GM19025 (cell line): ENCODE data around the gene ZWINT.

Experiments
- ATAC-seq: cut with Tn5 transposase; IDR thresholded peaks from one replicate; pipeline ENCODE4 v1.9.1; 2021; ENCODE audit warnings: mild to moderate bottlenecking, low read depth, moderate library complexity; ENCODE audit not compliant: unreplicated experiment

ZWINT gene

GRCh38 chr10:56360967-56361612 lies at the start of gene ZWINT:
ZWINT (minus strand) TSS chr10:56361259; CDS start chr10:56361236, 23 bp downstream.
- ATAC-seq, result peak; percentile 99

GRCh38 chr10:56383806-56384205 lies 22.7 kb upstream of the ZWINT start:
- ATAC-seq, result no peak

DNA sequence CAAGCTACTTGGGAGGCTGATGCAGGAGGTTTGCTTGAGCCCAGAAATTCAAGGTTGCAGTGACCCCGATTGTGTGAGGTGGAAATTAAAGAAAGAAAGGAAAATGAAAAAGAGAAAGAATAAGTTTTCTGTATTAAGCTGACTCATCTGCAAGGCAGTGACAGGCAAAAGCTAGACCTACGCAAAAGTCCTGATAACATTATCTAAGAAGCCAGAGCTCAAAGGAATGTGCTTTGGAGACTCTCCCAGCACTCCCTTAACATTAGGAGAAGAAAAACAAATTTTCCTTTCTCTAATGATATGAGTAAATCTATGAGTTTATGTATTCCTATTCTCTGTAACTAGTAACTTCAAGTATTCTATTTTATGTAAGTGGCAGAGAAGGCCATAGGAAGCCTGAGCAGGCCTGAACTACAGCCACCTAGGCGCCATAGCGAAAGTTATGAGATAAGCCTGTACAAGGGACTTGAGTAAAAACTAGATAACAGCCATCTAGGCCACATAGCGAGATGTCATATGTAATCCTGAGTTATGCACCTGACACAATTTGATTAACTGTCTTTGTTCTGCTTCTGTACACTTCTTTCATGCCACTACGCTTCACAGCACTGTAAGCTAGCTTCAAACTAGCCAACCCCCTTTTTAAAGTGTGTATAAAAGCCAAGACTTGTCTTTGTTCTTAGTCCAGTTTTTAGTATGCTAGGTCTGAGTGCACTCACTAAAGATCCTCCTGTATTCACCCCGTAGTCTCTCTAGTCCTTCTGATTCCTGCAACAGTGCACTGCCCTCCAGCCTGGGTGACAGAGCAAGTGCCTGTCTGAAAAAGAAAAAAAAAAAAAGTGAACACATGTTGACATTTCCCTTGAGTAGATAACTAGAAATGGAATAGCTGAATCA lies 9.4 kb upstream of the ZWINT start:
- ATAC-seq, result no peak

DNA sequence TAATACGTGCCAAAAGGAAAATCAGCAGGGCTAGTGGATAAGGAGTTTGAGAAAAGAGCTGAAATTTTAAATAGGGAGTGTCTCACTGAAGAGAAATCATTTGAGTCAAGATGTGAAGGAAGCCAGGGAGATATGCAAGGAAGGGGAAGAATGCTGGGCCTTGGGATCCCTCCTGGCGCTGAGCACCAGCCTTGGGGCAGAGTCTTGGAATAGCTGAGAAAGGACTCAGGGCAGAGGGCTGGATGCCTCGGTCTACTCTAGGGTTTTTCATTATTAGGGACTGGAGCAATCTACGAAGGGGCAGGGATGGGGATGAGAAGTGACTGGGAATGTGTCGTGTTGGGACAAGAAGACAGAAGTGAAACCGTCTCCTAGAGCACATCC lies 484 bp downstream of the ZWINT start:
- ATAC-seq, result no peak

- no peak for ATAC-seq
Measured at GRCh38 chr10:56359837-56360236, 1.2 kb downstream of the ZWINT start.

- no peak for ATAC-seq
Measured at GRCh38 chr10:56357018-56357417, 4.0 kb downstream of the ZWINT start.

GRCh38 chr10:56351909-56352630 lies 9.0 kb downstream of the ZWINT start:
- no peak for ATAC-seq

- ATAC-seq, result no peak
Measured at GRCh38 chr10:56349611-56350010, 11.4 kb downstream of the ZWINT start.

DNA sequence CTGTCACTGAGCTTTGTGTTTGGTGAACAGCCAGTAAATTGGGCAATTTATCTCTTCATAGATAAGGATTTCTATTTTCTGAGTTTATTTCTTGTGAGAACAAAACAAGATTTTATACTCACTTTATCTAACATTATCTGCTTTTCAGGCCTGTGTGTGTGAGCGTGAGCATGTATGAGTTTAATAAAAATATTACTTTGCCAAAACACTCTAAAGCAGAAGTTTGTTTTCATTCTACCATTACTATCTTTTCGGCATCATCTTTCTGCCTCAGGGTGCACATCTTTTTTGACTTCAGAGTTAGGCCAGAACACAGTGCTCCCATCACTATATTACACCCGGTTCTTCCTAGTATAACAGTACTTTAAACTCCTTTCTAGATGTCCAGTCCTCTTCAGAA lies 13.0 kb downstream of the ZWINT start:
- no peak for ATAC-seq

- ATAC-seq, result no peak
Measured at GRCh38 chr10:56346845-56347415, 14.1 kb downstream of the ZWINT start.

DNA sequence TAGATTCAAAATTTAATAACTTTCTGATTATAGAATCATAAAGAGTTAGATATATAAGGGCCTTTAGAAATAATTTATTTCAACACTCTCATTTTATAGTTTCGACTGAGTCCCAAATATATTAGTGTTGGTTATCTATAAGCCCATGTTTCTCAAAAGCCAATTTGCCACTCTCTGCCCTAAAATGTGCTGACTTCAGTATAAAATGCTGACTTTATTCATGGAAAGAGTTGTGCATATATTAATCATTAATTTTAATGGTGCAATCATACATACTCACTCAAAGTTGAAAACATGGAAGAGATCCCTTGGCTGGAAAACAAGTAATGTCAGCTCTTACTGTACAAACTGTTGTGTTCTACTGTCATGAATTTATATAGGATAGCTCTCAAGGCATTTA lies 19.4 kb downstream of the ZWINT start:
- no peak for ATAC-seq

- no peak for ATAC-seq
Measured at GRCh38 chr10:56329961-56330360, 31.1 kb downstream of the ZWINT start.

DNA sequence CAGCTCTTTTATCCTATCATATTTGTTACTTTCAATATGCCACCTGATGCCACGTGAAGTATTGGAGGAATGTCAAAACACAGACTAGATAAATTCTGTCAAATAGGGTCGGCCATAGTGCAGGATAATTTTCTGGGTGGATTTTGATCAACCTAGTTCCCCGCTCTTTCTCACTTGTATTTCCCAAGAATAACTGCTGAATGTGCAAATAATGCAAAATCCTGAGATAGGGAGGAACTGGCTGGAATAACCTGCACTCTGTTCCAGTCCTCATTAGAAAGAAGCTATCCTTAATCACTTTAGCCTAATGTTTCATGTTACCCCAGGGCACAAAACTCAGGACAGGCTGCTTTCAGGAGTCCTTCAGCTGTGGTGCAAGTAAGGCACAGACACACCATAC lies 33.9 kb downstream of the ZWINT start:
- no peak for ATAC-seq

DNA sequence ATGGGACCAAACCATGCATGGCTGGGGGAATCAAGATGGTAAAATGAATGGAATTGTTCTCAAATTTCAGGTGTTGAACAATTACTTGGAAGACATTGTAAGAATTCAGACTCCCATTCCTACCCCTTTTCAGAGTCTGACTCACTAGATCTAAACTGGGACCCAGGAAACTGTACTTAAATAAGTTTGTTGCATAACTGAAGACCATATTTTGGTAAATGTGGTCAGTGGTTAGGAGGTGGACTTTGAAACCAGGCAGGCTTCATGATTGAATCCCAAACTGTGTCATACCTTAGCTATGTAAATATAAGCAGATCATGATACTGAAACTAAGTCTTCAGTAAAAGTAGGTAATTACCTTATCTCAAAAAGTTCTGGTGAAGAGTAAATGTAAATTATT lies 41.7 kb downstream of the ZWINT start:
- peak; percentile 96 for ATAC-seq

DNA sequence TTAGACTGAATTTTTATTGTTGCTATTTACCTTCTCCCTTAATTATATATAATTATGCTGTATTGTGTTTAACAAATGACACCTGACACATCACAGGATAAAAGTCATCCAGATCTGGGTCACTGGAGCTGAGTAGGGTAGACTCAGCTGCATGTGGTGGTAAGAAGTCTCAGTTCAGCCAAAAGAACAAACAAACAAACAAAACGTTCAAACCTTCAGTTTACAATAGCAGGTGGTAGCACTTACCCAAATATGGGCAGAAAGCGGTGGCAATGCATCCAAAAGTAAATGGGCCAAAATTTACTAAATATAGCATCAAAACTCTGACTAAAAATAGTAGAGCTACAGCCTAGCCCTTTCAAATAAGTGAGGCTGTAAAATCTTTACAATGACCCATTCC lies 42.2 kb downstream of the ZWINT start:
- ATAC-seq, result peak; percentile 8

GRCh38 chr10:56317603-56318002 lies 43.5 kb downstream of the ZWINT start:
- ATAC-seq, result no peak

DNA sequence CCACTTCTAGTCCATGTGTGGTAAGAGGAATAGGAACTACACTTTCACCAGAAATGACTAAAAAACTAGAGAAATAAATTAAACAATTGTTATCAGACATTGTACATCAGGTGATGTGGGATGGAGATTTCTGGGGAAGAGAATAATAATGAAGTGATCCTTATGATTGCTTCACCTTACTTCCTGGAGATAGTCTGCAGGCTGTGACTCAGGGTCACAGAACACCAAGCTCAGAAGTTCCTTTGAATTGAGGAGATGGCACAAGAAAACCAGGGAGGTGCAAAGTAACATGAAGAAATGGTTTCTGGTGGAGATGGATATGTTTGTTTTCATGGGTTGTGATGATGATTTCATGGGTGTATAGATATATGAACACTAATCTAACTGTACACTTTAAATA lies 44.5 kb downstream of the ZWINT start:
- ATAC-seq, result no peak
